K562 (cell line): ENCODE measurements around the gene TLN1. TPM values are rescaled to one million over a fixed set of nuclear protein-coding genes. Genes with fewer than 3 reads are reported as not detected.

ENCODE experiments used
- ATF7 ChIP-seq: fragments of 450-650 bp; IDR thresholded peaks from 2 replicates; pipeline ENCODE4 v1.7.1; 2014; ENCODE audit warnings: mild to moderate bottlenecking, moderate library complexity
- CCNT2 ChIP-seq: IDR thresholded peaks from 2 replicates; pipeline ENCODE4 v1.6.1; 2011; ENCODE audit warnings: borderline replicate concordance, low read depth, mild to moderate bottlenecking, moderate library complexity, mixed read lengths, low read length; ENCODE audit not compliant: insufficient read length; ENCODE audit errors: extremely low read depth
- CTCFL ChIP-seq: IDR thresholded peaks from 2 replicates; pipeline ENCODE4 v1.6.1; 2011; ENCODE audit warnings: borderline replicate concordance, low read depth, mild to moderate bottlenecking, moderate library complexity, low read length; ENCODE audit not compliant: insufficient read depth, poor library complexity, severe bottlenecking
- E2F3 ChIP-seq: fragments of 250-450 bp; sonication (Bioruptor Pico); IDR thresholded peaks from 2 replicates; pipeline ENCODE4 v1.4.0; 2020; ENCODE audit warnings: mild to moderate bottlenecking
- ETV5 ChIP-seq: sonication (generic); formaldehyde crosslinking; IDR thresholded peaks from 2 replicates; pipeline ENCODE4 v1.4.0; 2020; ENCODE audit warnings: low read depth, mild to moderate bottlenecking, missing genetic modification reagents
- FOXK2 ChIP-seq, 2 experiments: fragments of 450-650 bp; IDR thresholded peaks in 1 of 2; conservative IDR thresholded peaks in 1 of 2; 2 replicates each; pipeline ENCODE4 v1.6.1; 2016; ENCODE audit warnings: low read depth in 2 of 2, mild to moderate bottlenecking in 1 of 2
- FOXM1 ChIP-seq, 2 experiments: fragments of 450-650 bp in 1 of 2; sonication (generic) in 1 of 2; formaldehyde crosslinking in 1 of 2; IDR thresholded peaks; 2 replicates each; pipeline versions ENCODE4 v1.6.1 to v1.9.0; 2017 to 2022; ENCODE audit warnings: low read depth in 2 of 2, mild to moderate bottlenecking in 2 of 2, missing genetic modification reagents in 1 of 2, moderate library complexity in 1 of 2
- GTF2A2 ChIP-seq: IDR thresholded peaks from 2 replicates; pipeline ENCODE4 v1.6.1; 2016; ENCODE audit warnings: mild to moderate bottlenecking, missing genetic modification characterization, missing compliant biosample characterization
- MBD1 ChIP-seq: fragments of 250-450 bp; sonication (Bioruptor Pico); IDR thresholded peaks from 2 replicates; pipeline ENCODE4 v1.8.0; 2022; ENCODE audit warnings: inconsistent platforms
- NFRKB ChIP-seq: fragments of 450-650 bp; IDR thresholded peaks from 2 replicates; pipeline ENCODE4 v1.6.1; 2016; ENCODE audit warnings: low read depth
- POU5F1 ChIP-seq: fragments of 150-350 bp; IDR thresholded peaks from 2 replicates; pipeline ENCODE4 v1.6.1; 2014; ENCODE audit warnings: borderline replicate concordance, low read length, low read depth, mild to moderate bottlenecking; ENCODE audit not compliant: partially characterized antibody
- SMAD1 ChIP-seq: fragments of 150-350 bp; IDR thresholded peaks from 2 replicates; pipeline ENCODE4 v1.6.1; 2014; ENCODE audit warnings: low read length, low read depth; ENCODE audit not compliant: partially characterized antibody
- TEAD2 ChIP-seq: fragments of 450-650 bp; IDR thresholded peaks from 2 replicates; pipeline ENCODE4 v1.6.1; 2016; ENCODE audit warnings: missing genetic modification characterization, control low read depth, missing compliant biosample characterization
- TFAP4 ChIP-seq: sonication (generic); formaldehyde crosslinking; IDR thresholded peaks from 2 replicates; pipeline ENCODE4 v1.8.0; 2022; ENCODE audit warnings: missing genetic modification reagents, mild to moderate bottlenecking, moderate library complexity, borderline replicate concordance
- ZNF311 ChIP-seq: fragments of 250-450 bp; sonication (Bioruptor Pico); IDR thresholded peaks from 2 replicates; pipeline ENCODE4 v1.4.0; 2020; ENCODE audit warnings: mild to moderate bottlenecking, moderate library complexity
- ZNF589 ChIP-seq: fragments of 200-800 bp; sonication (Bioruptor generic); IDR thresholded peaks from 2 replicates; pipeline ENCODE4 v1.6.1; 2016; ENCODE audit warnings: low read depth, missing genetic modification characterization, missing compliant biosample characterization
- ZNF695 ChIP-seq: fragments of 450-650 bp; formaldehyde crosslinking; IDR thresholded peaks from 2 replicates; pipeline ENCODE4 v1.4.0; 2020; ENCODE audit warnings: mild to moderate bottlenecking, moderate library complexity
- ZNF830 ChIP-seq: fragments of 250-450 bp; sonication (Bioruptor Pico); IDR thresholded peaks from 2 replicates; pipeline ENCODE4 v1.5.0; 2021; ENCODE audit warnings: mild to moderate bottlenecking
- polyA plus RNA-seq, 8 experiments: library from polyadenylated mRNA; depleted of rRNA in 4 of 8; stranded (reverse) in 5 of 8; unstranded in 3 of 8; fragments of >200 nt; fragmentation: Nextera tagmentation in 2 of 8; fragmentation: Illumina TruSeq in 1 of 8; extraction: Ambion mirVana in 2 of 8; extraction: Trizol in 1 of 8; gene quantifications; 2 replicates each; pipeline versions ENCODE4 v1.2.1 to v1.2.3, GENCODE V29; 2011 to 2014; ENCODE audit warnings: inconsistent platforms in 1 of 8, missing spikeins in 1 of 8
- total RNA-seq, 7 experiments: library from RNA; depleted of rRNA in 6 of 7; stranded (reverse); fragments of >200 nt in 6 of 7; fragmentation: Illumina TruSeq in 2 of 7; extraction: Trizol in 2 of 7; gene quantifications; 2 replicates each; pipeline versions ENCODE4 v1.2.1 to v1.2.3, GENCODE V29; 2011 to 2021; ENCODE audit warnings: low replicate concordance in 1 of 7
- TF ChIP-seq, protein P1 (sequence below): fragments of 450-650 bp; IDR thresholded peaks from 2 replicates; pipeline ENCODE4 v1.6.1; 2016; ENCODE audit warnings: borderline replicate concordance

Gene TLN1
- total and polyA plus RNA-seq, 9 of the 15 experiments (the other 6 are each of a cell fraction or from before 2014, with no cell fraction given), result 3.6 to 240 (median 54.8) TPM

DNA sequence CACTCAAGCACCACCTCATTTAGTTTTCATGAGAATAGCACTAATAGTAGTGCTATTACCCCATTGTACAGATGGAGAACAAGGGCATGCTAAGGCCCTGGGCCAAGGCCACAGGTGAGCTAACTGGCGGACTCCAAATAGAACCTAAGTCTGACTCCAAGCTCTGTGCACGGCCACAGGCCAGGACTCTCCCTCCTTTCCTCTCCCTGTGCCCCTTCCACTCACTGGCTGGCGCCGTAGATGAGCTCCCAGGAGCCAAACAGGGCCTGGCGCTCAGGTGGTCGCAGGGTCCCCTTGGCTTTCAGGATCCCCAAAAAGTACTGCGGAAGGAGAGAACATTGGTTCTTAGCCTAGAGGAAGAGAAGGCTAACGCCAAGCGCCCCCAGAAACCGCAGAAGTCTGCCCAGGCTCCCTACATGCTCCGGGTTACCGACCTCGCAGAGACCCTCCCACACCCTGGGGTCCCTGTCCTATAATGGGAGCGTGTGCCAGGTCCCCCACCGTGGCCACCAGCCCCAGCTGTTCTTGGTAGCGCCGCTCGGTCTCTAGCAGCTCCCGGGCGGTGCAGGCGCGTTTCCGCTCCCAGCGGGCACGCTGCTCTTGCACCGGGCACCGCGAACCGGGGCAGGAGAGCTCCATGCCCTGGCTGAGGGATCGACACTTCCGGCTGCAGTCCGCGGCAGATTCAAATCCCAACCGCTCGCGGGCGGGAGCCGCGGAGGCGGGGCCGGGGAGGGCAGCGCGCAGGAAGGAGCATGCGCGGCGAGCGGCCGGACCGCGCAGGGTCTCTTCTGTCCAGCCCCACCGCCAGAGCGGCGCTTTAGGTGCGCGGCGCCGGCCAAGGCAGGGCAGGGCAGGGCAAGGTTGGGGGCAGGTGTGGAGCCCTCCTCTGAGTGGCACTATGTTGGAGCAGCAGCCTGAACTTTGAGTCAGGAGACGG lies 67.2 kb downstream of the TLN1 start, which contains the start of gene ARHGEF39 (continued):
- peak; percentile 42 for TF ChIP-seq CTCFL
- TF ChIP-seq POU5F1, result no peak
- TF ChIP-seq GTF2A2 (tag), result no peak
- no peak for TF ChIP-seq ZNF830 (CRISPR knock-in tag)
- no peak for TF ChIP-seq SMAD1
- TF ChIP-seq FOXM1 (IDR thresholded peaks at IDR 0.05; ENCODE audit: low read depth), result peak; percentile 71
- 0 out of 2 replicates have a peak, but pooled peaks have one; percentile 40 for TF ChIP-seq FOXM1 (CRISPR knock-in tag; IDR thresholded peaks at IDR 0.05; ENCODE audit: low read depth)
- peak; percentile 84; the same call in 1 of the 2 replicates for TF ChIP-seq TFAP4 (CRISPR knock-in tag)
- TF ChIP-seq ZNF695 (CRISPR knock-in tag), result no peak
- TF ChIP-seq, protein P1, sequence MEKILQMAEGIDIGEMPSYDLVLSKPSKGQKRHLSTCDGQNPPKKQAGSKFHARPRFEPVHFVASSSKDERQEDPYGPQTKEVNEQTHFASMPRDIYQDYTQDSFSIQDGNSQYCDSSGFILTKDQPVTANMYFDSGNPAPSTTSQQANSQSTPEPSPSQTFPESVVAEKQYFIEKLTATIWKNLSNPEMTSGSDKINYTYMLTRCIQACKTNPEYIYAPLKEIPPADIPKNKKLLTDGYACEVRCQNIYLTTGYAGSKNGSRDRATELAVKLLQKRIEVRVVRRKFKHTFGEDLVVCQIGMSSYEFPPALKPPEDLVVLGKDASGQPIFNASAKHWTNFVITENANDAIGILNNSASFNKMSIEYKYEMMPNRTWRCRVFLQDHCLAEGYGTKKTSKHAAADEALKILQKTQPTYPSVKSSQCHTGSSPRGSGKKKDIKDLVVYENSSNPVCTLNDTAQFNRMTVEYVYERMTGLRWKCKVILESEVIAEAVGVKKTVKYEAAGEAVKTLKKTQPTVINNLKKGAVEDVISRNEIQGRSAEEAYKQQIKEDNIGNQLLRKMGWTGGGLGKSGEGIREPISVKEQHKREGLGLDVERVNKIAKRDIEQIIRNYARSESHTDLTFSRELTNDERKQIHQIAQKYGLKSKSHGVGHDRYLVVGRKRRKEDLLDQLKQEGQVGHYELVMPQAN, result peak; percentile 80; the same call in 1 of the 2 replicates
- TF ChIP-seq FOXK2 (conservative IDR thresholded peaks at IDR 0.05 in 1 of 2, IDR thresholded peaks at IDR 0.05 in 1 of 2; ENCODE audit: low read depth in 2 of 2), result no peak
- TF ChIP-seq NFRKB, result no peak; the same call in 1 of the 2 replicates
- no peak for TF ChIP-seq ZNF311 (CRISPR knock-in tag)
- peak; percentile 80; the same call in 1 of the 2 replicates for TF ChIP-seq ETV5 (CRISPR knock-in tag)
- 0 out of 2 replicates have a peak, but pooled peaks have one; percentile 49 for TF ChIP-seq E2F3 (CRISPR knock-in tag)
- no peak for TF ChIP-seq TEAD2 (tag)
- TF ChIP-seq ATF7, result peak; percentile 49; the same call in 1 of the 2 replicates
- TF ChIP-seq CCNT2, result peak; percentile 25
- no peak for TF ChIP-seq ZNF589
- no peak for TF ChIP-seq MBD1 (CRISPR knock-in tag)
